ENCODE results near the gene ERCC1.

Gene ERCC1

GRCh38 chr19:45442778-45443461 is 19.2 kb upstream of the ERCC1 start:
- H3K4me3 ChIP-seq (ENCODE audit: low read depth in 1 of 2, low read length in 1 of 2): peak overlapping the region; percentile 54 to 60
- TF ChIP-seq, protein P1, sequence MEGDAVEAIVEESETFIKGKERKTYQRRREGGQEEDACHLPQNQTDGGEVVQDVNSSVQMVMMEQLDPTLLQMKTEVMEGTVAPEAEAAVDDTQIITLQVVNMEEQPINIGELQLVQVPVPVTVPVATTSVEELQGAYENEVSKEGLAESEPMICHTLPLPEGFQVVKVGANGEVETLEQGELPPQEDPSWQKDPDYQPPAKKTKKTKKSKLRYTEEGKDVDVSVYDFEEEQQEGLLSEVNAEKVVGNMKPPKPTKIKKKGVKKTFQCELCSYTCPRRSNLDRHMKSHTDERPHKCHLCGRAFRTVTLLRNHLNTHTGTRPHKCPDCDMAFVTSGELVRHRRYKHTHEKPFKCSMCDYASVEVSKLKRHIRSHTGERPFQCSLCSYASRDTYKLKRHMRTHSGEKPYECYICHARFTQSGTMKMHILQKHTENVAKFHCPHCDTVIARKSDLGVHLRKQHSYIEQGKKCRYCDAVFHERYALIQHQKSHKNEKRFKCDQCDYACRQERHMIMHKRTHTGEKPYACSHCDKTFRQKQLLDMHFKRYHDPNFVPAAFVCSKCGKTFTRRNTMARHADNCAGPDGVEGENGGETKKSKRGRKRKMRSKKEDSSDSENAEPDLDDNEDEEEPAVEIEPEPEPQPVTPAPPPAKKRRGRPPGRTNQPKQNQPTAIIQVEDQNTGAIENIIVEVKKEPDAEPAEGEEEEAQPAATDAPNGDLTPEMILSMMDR (IDR thresholded peaks at IDR 0.05): peak; percentile 63
- peaks cover 43% of the 10 kb centered on the region for H3K27me3 ChIP-seq
- peaks cover 38 to 48% of the 10 kb centered on the region in 2 experiments for H3K4me1 ChIP-seq (ENCODE audit: control insufficient read depth in 1 of 2, insufficient read depth in 1 of 2, low read depth in 1 of 2, low read length in 1 of 2)
- no peaks in the 10 kb centered on the region for H3K9me3 ChIP-seq
- H3K36me3 ChIP-seq: no peaks in the 10 kb centered on the region
- peak overlapping the region; percentile 84 for H3K27ac ChIP-seq

DNA sequence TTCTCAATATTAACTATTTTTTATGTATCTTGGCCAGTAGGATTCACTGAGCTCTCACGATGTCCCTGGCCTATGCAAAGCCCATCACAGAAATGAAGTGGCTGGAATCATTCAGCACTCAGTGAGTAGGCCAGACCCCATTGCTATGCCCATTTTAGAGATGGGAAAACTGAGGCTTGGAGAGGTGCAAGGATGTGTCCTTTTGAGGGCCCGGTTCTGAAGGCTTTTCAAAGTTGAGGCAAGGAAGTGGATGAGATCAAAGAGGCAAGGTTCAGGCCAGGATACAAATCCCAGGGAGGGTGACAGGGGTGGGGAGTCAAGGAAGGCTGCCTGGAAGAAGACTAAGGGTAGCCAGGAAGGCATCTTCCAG is 18.7 kb upstream of the ERCC1 start:
- Histone ChIP-seq H3K9me3 (no peaks in the 10 kb centered on the region), H3K36me3 (no peaks in the 10 kb centered on the region), H3K4me1 (ENCODE audit: control insufficient read depth in 1 of 2, insufficient read depth in 1 of 2, low read depth in 1 of 2, low read length in 1 of 2) (peaks cover 38 to 48% of the 10 kb centered on the region in 2 experiments), H3K27ac (peak overlapping the region; percentile 84), H3K27me3 (peaks cover 43% of the 10 kb centered on the region), H3K4me3 (ENCODE audit: low read depth in 1 of 2, low read length in 1 of 2) (peak overlapping the region; percentile 54 to 60)
- TF ChIP-seq, protein P1 (IDR thresholded peaks at IDR 0.05): no peak

- Histone ChIP-seq H3K4me3 (ENCODE audit: low read depth in 1 of 2, low read length in 1 of 2) (no peak overlapping the region), H3K4me1 (ENCODE audit: control insufficient read depth in 1 of 2, insufficient read depth in 1 of 2, low read depth in 1 of 2, low read length in 1 of 2) (peaks cover 38 to 48% of the 10 kb centered on the region in 2 experiments), H3K27ac (no peak overlapping the region), H3K9me3 (no peaks in the 10 kb centered on the region), H3K36me3 (no peaks in the 10 kb centered on the region), H3K27me3 (peaks cover 50% of the 10 kb centered on the region)
- TF ChIP-seq, protein P1 (IDR thresholded peaks at IDR 0.05): no peak
These were observed 17.3 kb upstream of the ERCC1 start for GRCh38 chr19:45440873-45441654.

- Histone ChIP-seq H3K27me3 (peaks cover 46% of the 10 kb centered on the region), H3K27ac (peak overlapping the region; percentile 76), H3K4me1 (ENCODE audit: control insufficient read depth in 1 of 2, insufficient read depth in 1 of 2, low read depth in 1 of 2, low read length in 1 of 2) (peaks cover 38 to 48% of the 10 kb centered on the region in 2 experiments), H3K4me3 (ENCODE audit: low read depth in 1 of 2, low read length in 1 of 2) (peak overlapping the region; percentile 64 to 78), H3K36me3 (no peaks in the 10 kb centered on the region), H3K9me3 (no peaks in the 10 kb centered on the region)
- TF ChIP-seq, protein P1 (IDR thresholded peaks at IDR 0.05): no peak
These were observed 16.5 kb upstream of the ERCC1 start for GRCh38 chr19:45440259-45440638.

DNA sequence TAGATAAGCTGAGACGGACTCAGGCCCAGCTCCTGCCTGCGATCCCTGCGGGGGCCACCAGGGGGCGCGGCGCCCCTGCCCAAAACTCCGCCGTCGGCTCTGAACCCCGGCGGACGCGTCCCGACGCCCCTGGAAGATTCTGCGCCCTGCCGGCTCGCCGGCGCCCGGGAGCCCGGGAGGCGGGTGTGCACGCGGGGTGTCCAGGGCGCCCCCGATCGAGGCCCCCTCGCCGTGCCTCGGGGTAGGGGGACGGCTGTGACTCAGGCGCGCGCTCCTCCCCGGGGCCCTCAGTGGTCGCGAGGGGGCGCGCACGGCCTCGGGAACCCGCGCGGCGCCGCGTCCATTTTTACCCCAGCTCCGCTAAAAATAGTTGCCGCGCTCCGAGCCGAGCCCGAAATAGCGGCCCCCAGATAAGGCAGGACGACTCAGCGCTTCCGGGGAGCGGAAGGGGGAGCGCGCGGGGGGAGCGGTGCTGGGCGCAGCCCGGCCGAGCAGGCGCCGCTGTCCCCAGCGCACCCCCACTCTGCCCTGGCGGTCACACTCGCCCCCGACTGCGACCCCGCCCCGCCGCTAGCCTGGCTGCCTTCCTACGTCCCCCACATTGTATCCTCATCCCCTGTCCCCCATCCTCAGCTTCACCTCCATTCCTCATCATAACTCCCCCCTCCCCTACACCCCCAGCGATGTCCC is 16.0 kb upstream of the ERCC1 start:
- Histone ChIP-seq H3K27me3 (peaks cover 41% of the 10 kb centered on the region), H3K27ac (peak overlapping the region; percentile 76), H3K36me3 (no peaks in the 10 kb centered on the region), H3K9me3 (no peaks in the 10 kb centered on the region), H3K4me3 (ENCODE audit: low read depth in 1 of 2, low read length in 1 of 2) (peak overlapping the region; percentile 64 to 78), H3K4me1 (ENCODE audit: control insufficient read depth in 1 of 2, insufficient read depth in 1 of 2, low read depth in 1 of 2, low read length in 1 of 2) (peaks cover 35 to 43% of the 10 kb centered on the region in 2 experiments)
- TF ChIP-seq, protein P1 (IDR thresholded peaks at IDR 0.05): peak; percentile 98

Data from neutrophil (primary cell).